Measurements from ENCODE around the gene NT5M.
"Not testable (repeated sequence)": the region's sequence is repeated elsewhere in the genome, so short reads cannot be mapped to it uniquely, and the experiment has no call there.

NT5M gene

GRCh38 chr17:17381446-17382064 lies 78.4 kb downstream of the NT5M start:
- Histone ChIP-seq H3K36me3 (ENCODE audit: control insufficient read depth, insufficient read depth, low read length) (no peaks in the 10 kb centered on the region), H3K27ac (ENCODE audit: low read depth, low read length) (no peak overlapping the region), H3K4me1 (ENCODE audit: control insufficient read depth, insufficient read depth, low read length) (no peaks in the 10 kb centered on the region), H3K27me3 (ENCODE audit: control insufficient read depth, insufficient read depth, low read length) (no peaks in the 10 kb centered on the region), H3K9ac (ENCODE audit: low read length) (no peak overlapping the region), H3K4me3 (ENCODE audit: low read length) (no peak overlapping the region)

- H3K27me3 ChIP-seq (ENCODE audit: control insufficient read depth, insufficient read depth, low read length): no peaks in the 10 kb centered on the region
Measured at GRCh38 chr17:17382065-17382459, 78.9 kb downstream of the NT5M start.

GRCh38 chr17:17382971-17383370 lies 79.8 kb downstream of the NT5M start:
- H3K4me1 ChIP-seq (ENCODE audit: control insufficient read depth, insufficient read depth, low read length): no peaks in the 10 kb centered on the region
- no peak overlapping the region for H3K9ac ChIP-seq (ENCODE audit: low read length)
- no peaks in the 10 kb centered on the region for H3K36me3 ChIP-seq (ENCODE audit: control insufficient read depth, insufficient read depth, low read length)
- no peaks in the 10 kb centered on the region for H3K27me3 ChIP-seq (ENCODE audit: control insufficient read depth, insufficient read depth, low read length)
- no peak overlapping the region for H3K4me3 ChIP-seq (ENCODE audit: low read length)
- H3K27ac ChIP-seq (ENCODE audit: low read depth, low read length): no peak overlapping the region

More at GRCh38 chr17:17382065-17382459, 78.9 kb downstream of the NT5M start:
- Histone ChIP-seq H3K9ac (ENCODE audit: low read length) (no peak overlapping the region), H3K27ac (ENCODE audit: low read depth, low read length) (no peak overlapping the region), H3K4me1 (ENCODE audit: control insufficient read depth, insufficient read depth, low read length) (no peaks in the 10 kb centered on the region), H3K4me3 (ENCODE audit: low read length) (no peak overlapping the region), H3K36me3 (ENCODE audit: control insufficient read depth, insufficient read depth, low read length) (no peaks in the 10 kb centered on the region)

- H3K36me3 ChIP-seq (ENCODE audit: control insufficient read depth, insufficient read depth, low read length); H3K4me3 ChIP-seq (ENCODE audit: low read length); H3K27me3 ChIP-seq (ENCODE audit: control insufficient read depth, insufficient read depth, low read length); H3K27ac ChIP-seq (ENCODE audit: low read depth, low read length); H3K9ac ChIP-seq (ENCODE audit: low read length); H3K4me1 ChIP-seq (ENCODE audit: control insufficient read depth, insufficient read depth, low read length): not testable (repeated sequence)
Measured at GRCh38 chr17:17383431-17384290, 80.5 kb downstream of the NT5M start.

GRCh38 chr17:17384291-17384615 lies 81.1 kb downstream of the NT5M start:
- Histone ChIP-seq H3K4me1 (ENCODE audit: control insufficient read depth, insufficient read depth, low read length) (no peaks in the 10 kb centered on the region), H3K27ac (ENCODE audit: low read depth, low read length) (no peak overlapping the region), H3K9ac (ENCODE audit: low read length) (no peak overlapping the region), H3K27me3 (ENCODE audit: control insufficient read depth, insufficient read depth, low read length) (no peaks in the 10 kb centered on the region), H3K36me3 (ENCODE audit: control insufficient read depth, insufficient read depth, low read length) (no peaks in the 10 kb centered on the region), H3K4me3 (ENCODE audit: low read length) (no peak overlapping the region)

- Histone ChIP-seq H3K27me3 (ENCODE audit: control insufficient read depth, insufficient read depth, low read length) (no peaks in the 10 kb centered on the region), H3K9ac (ENCODE audit: low read length) (no peak overlapping the region), H3K36me3 (ENCODE audit: control insufficient read depth, insufficient read depth, low read length) (no peaks in the 10 kb centered on the region), H3K4me1 (ENCODE audit: control insufficient read depth, insufficient read depth, low read length) (no peaks in the 10 kb centered on the region), H3K27ac (ENCODE audit: low read depth, low read length) (no peak overlapping the region), H3K4me3 (ENCODE audit: low read length) (no peak overlapping the region)
Measured at GRCh38 chr17:17384961-17385360, 81.8 kb downstream of the NT5M start.

GRCh38 chr17:17385491-17385890 lies 82.3 kb downstream of the NT5M start:
- Histone ChIP-seq H3K36me3 (ENCODE audit: control insufficient read depth, insufficient read depth, low read length) (no peaks in the 10 kb centered on the region), H3K27ac (ENCODE audit: low read depth, low read length) (no peak overlapping the region), H3K4me3 (ENCODE audit: low read length) (no peak overlapping the region), H3K9ac (ENCODE audit: low read length) (no peak overlapping the region), H3K4me1 (ENCODE audit: control insufficient read depth, insufficient read depth, low read length) (no peaks in the 10 kb centered on the region), H3K27me3 (ENCODE audit: control insufficient read depth, insufficient read depth, low read length) (no peaks in the 10 kb centered on the region)

- Histone ChIP-seq H3K4me1 (ENCODE audit: control insufficient read depth, insufficient read depth, low read length) (no peaks in the 10 kb centered on the region), H3K4me3 (ENCODE audit: low read length) (no peak overlapping the region), H3K27ac (ENCODE audit: low read depth, low read length) (no peak overlapping the region), H3K36me3 (ENCODE audit: control insufficient read depth, insufficient read depth, low read length) (no peaks in the 10 kb centered on the region), H3K27me3 (ENCODE audit: control insufficient read depth, insufficient read depth, low read length) (no peaks in the 10 kb centered on the region), H3K9ac (ENCODE audit: low read length) (no peak overlapping the region)
Measured at GRCh38 chr17:17386094-17386800, 83.1 kb downstream of the NT5M start.

- Histone ChIP-seq H3K9ac (ENCODE audit: low read length) (no peak overlapping the region), H3K27me3 (ENCODE audit: control insufficient read depth, insufficient read depth, low read length) (no peaks in the 10 kb centered on the region), H3K36me3 (ENCODE audit: control insufficient read depth, insufficient read depth, low read length) (no peaks in the 10 kb centered on the region), H3K4me3 (ENCODE audit: low read length) (no peak overlapping the region), H3K27ac (ENCODE audit: low read depth, low read length) (no peak overlapping the region), H3K4me1 (ENCODE audit: control insufficient read depth, insufficient read depth, low read length) (no peaks in the 10 kb centered on the region)
Measured at GRCh38 chr17:17387017-17387497, 83.9 kb downstream of the NT5M start.

GRCh38 chr17:17387498-17388362 lies 84.6 kb downstream of the NT5M start:
- no peaks in the 10 kb centered on the region for H3K4me1 ChIP-seq (ENCODE audit: control insufficient read depth, insufficient read depth, low read length)
- no peaks in the 10 kb centered on the region for H3K27me3 ChIP-seq (ENCODE audit: control insufficient read depth, insufficient read depth, low read length)
- no peak overlapping the region for H3K27ac ChIP-seq (ENCODE audit: low read depth, low read length)
- no peaks in the 10 kb centered on the region for H3K36me3 ChIP-seq (ENCODE audit: control insufficient read depth, insufficient read depth, low read length)
- H3K4me3 ChIP-seq (ENCODE audit: low read length): no peak overlapping the region
- no peak overlapping the region for H3K9ac ChIP-seq (ENCODE audit: low read length)

GRCh38 chr17:17388657-17389496 lies 85.7 kb downstream of the NT5M start:
- Histone ChIP-seq H3K9ac (ENCODE audit: low read length) (no peak overlapping the region), H3K27ac (ENCODE audit: low read depth, low read length) (no peak overlapping the region), H3K4me3 (ENCODE audit: low read length) (no peak overlapping the region), H3K27me3 (ENCODE audit: control insufficient read depth, insufficient read depth, low read length) (no peaks in the 10 kb centered on the region), H3K4me1 (ENCODE audit: control insufficient read depth, insufficient read depth, low read length) (no peaks in the 10 kb centered on the region), H3K36me3 (ENCODE audit: control insufficient read depth, insufficient read depth, low read length) (no peaks in the 10 kb centered on the region)

Data from rectal smooth muscle tissue (tissue), 1 donor.